Liver (tissue), 9 donors: ENCODE measurements around the gene CELF5. TPM values are rescaled to one million over a fixed set of nuclear protein-coding genes. Genes with fewer than 3 reads are reported as not detected.
A peak's percentile ranks its signal among the peaks of the same experiment; 100 is the strongest.

Experiments
- DNase-seq: peaks from one replicate; pipeline ENCODE4 v3.0.0-alpha.2; 2017; ENCODE audit warnings: low spot score
- H3K27ac ChIP-seq, 2 donors: one replicate each; pipeline ENCODE4 v1.7.0; 2013; ENCODE audit warnings: inconsistent platforms in 2 of 2, low read length in 2 of 2, control low read depth in 1 of 2, low read depth in 1 of 2, mild to moderate bottlenecking in 1 of 2
- H3K27me3 ChIP-seq, 4 donors: one replicate each; pipeline versions ENCODE4 v1.6.1 to v1.7.0; 2013; ENCODE audit warnings: low read length in 3 of 4, inconsistent platforms in 1 of 4, mild to moderate bottlenecking in 1 of 4, moderate library complexity in 1 of 4; ENCODE audit not compliant: control insufficient read depth in 4 of 4, insufficient read depth in 4 of 4
- H3K36me3 ChIP-seq, 4 donors: one replicate each; pipeline versions ENCODE4 v1.6.1 to v1.7.0; 2013; ENCODE audit warnings: low read length in 3 of 4, mild to moderate bottlenecking in 3 of 4, low read depth in 1 of 4, moderate library complexity in 1 of 4; ENCODE audit not compliant: control insufficient read depth in 4 of 4, insufficient read depth in 3 of 4
- H3K4me1 ChIP-seq, 4 donors: one replicate each; pipeline versions ENCODE4 v1.6.1 to v1.7.0; 2013; ENCODE audit warnings: low read length in 3 of 4, mild to moderate bottlenecking in 3 of 4, moderate library complexity in 1 of 4; ENCODE audit not compliant: control insufficient read depth in 4 of 4, insufficient read depth in 4 of 4
- H3K4me3 ChIP-seq, 3 donors: one replicate each; pipeline versions ENCODE4 v1.6.1 to v1.7.0; 2013; ENCODE audit warnings: low read length in 3 of 3, control low read depth in 1 of 3, low read depth in 1 of 3, mild to moderate bottlenecking in 1 of 3
- H3K9ac ChIP-seq, 2 donors: one replicate each; pipeline ENCODE4 v1.7.0; 2013; ENCODE audit warnings: low read length in 2 of 2, mild to moderate bottlenecking in 2 of 2, moderate library complexity in 2 of 2, control low read depth in 1 of 2, low read depth in 1 of 2
- H3K9me3 ChIP-seq, 4 donors: one replicate each; pipeline versions ENCODE4 v1.6.1 to v1.7.0; 2013; ENCODE audit warnings: low read length in 3 of 4; ENCODE audit not compliant: control insufficient read depth in 4 of 4
- ATF3 ChIP-seq: IDR thresholded peaks from 2 replicates; pipeline ENCODE4 v1.6.1; 2016; ENCODE audit warnings: antibody characterized with exemption
- CTCF ChIP-seq: fragments of 150-350 bp; IDR thresholded peaks from 2 replicates; pipeline ENCODE4 v1.5.1; 2017; ENCODE audit warnings: improper control_type of control experiment, low read depth, low read length; ENCODE audit not compliant: missing input control
- EGR1 ChIP-seq, 2 donors: IDR thresholded peaks; 2 replicates each; pipeline ENCODE4 v1.6.1; 2016 to 2018; ENCODE audit warnings: antibody characterized with exemption in 2 of 2, low read depth in 2 of 2
- FOXA1 ChIP-seq: IDR thresholded peaks from 2 replicates; pipeline ENCODE4 v1.6.1; 2016; ENCODE audit warnings: antibody characterized with exemption
- FOXA2 ChIP-seq: IDR thresholded peaks from 2 replicates; pipeline ENCODE4 v1.6.1; 2016; ENCODE audit warnings: antibody characterized with exemption
- GABPA ChIP-seq, 2 donors: IDR thresholded peaks in 1 of 2; conservative IDR thresholded peaks in 1 of 2; 2 replicates each; pipeline ENCODE4 v1.6.1; 2016; ENCODE audit warnings: antibody characterized with exemption in 2 of 2, mild to moderate bottlenecking in 1 of 2, moderate library complexity in 1 of 2
- HNF4A ChIP-seq, 2 donors: conservative IDR thresholded peaks; 2 replicates each; pipeline ENCODE4 v1.6.1; 2016; ENCODE audit warnings: antibody characterized with exemption in 2 of 2, mild to moderate bottlenecking in 2 of 2
- HNF4G ChIP-seq: IDR thresholded peaks from 2 replicates; pipeline ENCODE4 v1.6.1; 2016; ENCODE audit warnings: antibody characterized with exemption
- JUND ChIP-seq, 2 donors: IDR thresholded peaks; 2 replicates each; pipeline ENCODE4 v1.6.1; 2016; ENCODE audit warnings: antibody characterized with exemption in 2 of 2
- MAX ChIP-seq: IDR thresholded peaks from 2 replicates; pipeline ENCODE4 v1.6.1; 2016; ENCODE audit warnings: antibody characterized with exemption
- NR2F2 ChIP-seq: IDR thresholded peaks from 2 replicates; pipeline ENCODE4 v1.6.1; 2016; ENCODE audit warnings: antibody characterized with exemption
- RAD21 ChIP-seq, 2 donors: IDR thresholded peaks; 2 replicates each; pipeline ENCODE4 v1.6.1; 2016; ENCODE audit warnings: antibody characterized with exemption in 2 of 2, mild to moderate bottlenecking in 2 of 2
- REST ChIP-seq: IDR thresholded peaks from 2 replicates; pipeline ENCODE4 v1.6.1; 2016; ENCODE audit warnings: antibody characterized with exemption, mild to moderate bottlenecking
- RXRA ChIP-seq, 2 donors: IDR thresholded peaks; 2 replicates each; pipeline ENCODE4 v1.6.1; 2017 to 2018; ENCODE audit warnings: antibody characterized with exemption in 2 of 2, mild to moderate bottlenecking in 1 of 2
- SP1 ChIP-seq: IDR thresholded peaks from 2 replicates; pipeline ENCODE4 v1.6.1; 2018; ENCODE audit warnings: antibody characterized with exemption, mild to moderate bottlenecking
- TAF1 ChIP-seq: conservative IDR thresholded peaks from 2 replicates; pipeline ENCODE4 v1.6.1; 2016; ENCODE audit warnings: antibody characterized with exemption, mild to moderate bottlenecking
- YY1 ChIP-seq: IDR thresholded peaks from 2 replicates; pipeline ENCODE4 v1.6.1; 2016; ENCODE audit warnings: antibody characterized with exemption, mild to moderate bottlenecking
- ZBTB33 ChIP-seq: IDR thresholded peaks from 2 replicates; pipeline ENCODE4 v1.6.1; 2016; ENCODE audit warnings: antibody characterized with exemption
- WGBS: extraction: QIAGEN DNeasy Blood & Tissue Kit; methylation state at CpG from one replicate; pipeline ENCODE4 v1.1.7; 2013; 5-methylcytosine and 5-hydroxymethylcytosine counted together
- polyA plus RNA-seq, 2 donors: library from polyadenylated mRNA; stranded (reverse) in 1 of 2; unstranded in 1 of 2; fragments of 200-250 nt in 1 of 2; fragments of >200 nt in 1 of 2; fragmentation: Nextera tagmentation in 1 of 2; extraction: Ambion mirVana in 1 of 2; gene quantifications; one replicate each; pipeline versions ENCODE4 v1.2.1 to v1.2.3, GENCODE V29; 2013 to 2015
- total RNA-seq, 2 donors: library from RNA; depleted of rRNA; stranded (reverse); fragments of >200 nt; gene quantifications; one replicate each; pipeline ENCODE4 v1.2.3, GENCODE V29; 2014
- donor health status: healthy.
- donor health status: healthy.
- donor health status: healthy.
- donor health status: healthy.
- donor health status: healthy.

CELF5 gene
- total and polyA plus RNA-seq, 4 donors, result 0.06 to 0.50 (median 0.26) TPM

- no peak for DNase-seq
- WGBS, result under 1% methylated on average over 38 of the region's 38 CpGs
- Histone ChIP-seq H3K36me3 (peaks cover 0 to 3% (median 0%) of the 10 kb centered on the region in 4 donors), H3K9me3 (no peaks in the 10 kb centered on the region), H3K27ac (peak overlapping the region; percentile 64 to 97), H3K4me3 (peak overlapping the region; percentile 81 to 98 (median 86)), H3K27me3 (no peaks in the 10 kb centered on the region), H3K9ac (peak overlapping the region in 1 of 2 donors; percentile 80), H3K4me1 (peaks cover 8 to 28% (median 21%) of the 10 kb centered on the region in 4 donors)
- no peak for TF ChIP-seq HNF4G
- no peak for TF ChIP-seq GABPA (IDR thresholded peaks at IDR 0.05 in 1 of 2, conservative IDR thresholded peaks at IDR 0.05 in 1 of 2)
- TF ChIP-seq FOXA2, result no peak
- no peak for TF ChIP-seq ZBTB33
- no peak for TF ChIP-seq JUND (IDR thresholded peaks at IDR 0.05)
- TF ChIP-seq EGR1 (IDR thresholded peaks at IDR 0.05; ENCODE audit: low read depth in 2 of 2), result no peak
- no peak for TF ChIP-seq REST
- TF ChIP-seq FOXA1, result no peak
- TF ChIP-seq MAX, result no peak
- no peak for TF ChIP-seq RXRA (IDR thresholded peaks at IDR 0.05)
- no peak for TF ChIP-seq SP1
- no peak for TF ChIP-seq TAF1
- no peak for TF ChIP-seq RAD21 (IDR thresholded peaks at IDR 0.05)
- TF ChIP-seq HNF4A (conservative IDR thresholded peaks at IDR 0.05), result no peak
- no peak for TF ChIP-seq ATF3
- TF ChIP-seq NR2F2, result no peak
- no peak for TF ChIP-seq YY1
- no peak for TF ChIP-seq CTCF
These were observed 38.2 kb upstream of the CELF5 start for GRCh38 chr19:3186160-3186688.
